Hepatocyte (in vitro differentiated cells): ENCODE data around the gene SPNS2. TPM values are rescaled to one million over a fixed set of nuclear protein-coding genes. Genes with fewer than 3 reads are reported as not detected.
"Not testable (repeated sequence)": the region's sequence is repeated elsewhere in the genome, so short reads cannot be mapped to it uniquely, and the experiment has no call there.

ENCODE experiments used
- DNase-seq: peaks from one replicate; pipeline ENCODE4 v3.0.0-alpha.2; 2016; ENCODE audit warnings: low spot score
- H2AFZ ChIP-seq: fragments of 200-600 bp; sonication (generic); 2 replicates; pipeline ENCODE4 v1.6.0; 2016; ENCODE audit warnings: antibody characterized with exemption, mild to moderate bottlenecking
- H3K27ac ChIP-seq: fragments of 200-600 bp; sonication (generic); 2 replicates; pipeline ENCODE4 v1.5.1; 2016; ENCODE audit warnings: mild to moderate bottlenecking
- H3K27me3 ChIP-seq: fragments of 200-600 bp; sonication (generic); 2 replicates; pipeline ENCODE4 v1.6.1; 2016
- H3K36me3 ChIP-seq: fragments of 200-600 bp; sonication (generic); replicated peaks from 2 replicates; pipeline ENCODE4 v1.5.1; 2016; ENCODE audit warnings: low read depth; ENCODE audit not compliant: insufficient read depth
- H3K4me1 ChIP-seq: fragments of 200-600 bp; sonication (generic); 2 replicates; pipeline ENCODE4 v1.5.1; 2016; ENCODE audit warnings: mild to moderate bottlenecking, moderate library complexity; ENCODE audit not compliant: insufficient read depth
- H3K4me2 ChIP-seq: fragments of 200-600 bp; sonication (generic); 2 replicates; pipeline ENCODE4 v1.6.0; 2016
- H3K4me3 ChIP-seq: fragments of 200-600 bp; sonication (generic); 2 replicates; pipeline ENCODE4 v1.5.1; 2016; ENCODE audit warnings: mild to moderate bottlenecking
- H3K79me2 ChIP-seq: fragments of 200-600 bp; sonication (generic); 2 replicates; pipeline ENCODE4 v1.6.0; 2017; ENCODE audit warnings: mild to moderate bottlenecking
- H3K9me2 ChIP-seq: fragments of 200-600 bp; sonication (generic); replicated peaks from 2 replicates; pipeline ENCODE4 v1.6.0; 2017; ENCODE audit warnings: mild to moderate bottlenecking; ENCODE audit not compliant: insufficient read depth
- H3K9me3 ChIP-seq: fragments of 200-600 bp; sonication (generic); 2 replicates; pipeline ENCODE4 v1.5.1; 2016; ENCODE audit warnings: low read depth, mild to moderate bottlenecking
- H4K20me1 ChIP-seq: fragments of 200-600 bp; sonication (generic); 2 replicates; pipeline ENCODE4 v1.6.0; 2016; ENCODE audit warnings: mild to moderate bottlenecking; ENCODE audit not compliant: insufficient read depth, poor library complexity, severe bottlenecking
- CTCF ChIP-seq: fragments of 200-600 bp; sonication (generic); IDR thresholded peaks from 2 replicates; pipeline ENCODE4 v1.5.1; 2016; ENCODE audit warnings: antibody characterized with exemption, mild to moderate bottlenecking; ENCODE audit not compliant: poor library complexity
- EZH2 ChIP-seq: fragments of 200-600 bp; sonication (generic); IDR thresholded peaks from 2 replicates; pipeline ENCODE4 v1.6.1; 2016; ENCODE audit warnings: antibody characterized with exemption, mild to moderate bottlenecking, borderline replicate concordance
- EZH2phosphoT487 ChIP-seq: fragments of 200-600 bp; sonication (generic); IDR thresholded peaks from one replicate; pipeline ENCODE4 v1.6.1; 2018; ENCODE audit warnings: antibody characterized with exemption, mild to moderate bottlenecking, low read depth, moderate library complexity; ENCODE audit not compliant: unreplicated experiment, severe bottlenecking
- WGBS: methylation state at CpG from one replicate; pipeline ENCODE4 v1.1.6; 2016; ENCODE audit warnings: low lambda C conversion rate; ENCODE audit errors: missing lambda C conversion rate; 5-methylcytosine and 5-hydroxymethylcytosine counted together
- polyA plus RNA-seq: library from polyadenylated mRNA; unstranded; fragments of >200 nt; fragmentation: Nextera tagmentation; extraction: Ambion mirVana; gene quantifications from 2 replicates; pipeline ENCODE4 v1.2.1, GENCODE V29; 2016
- total RNA-seq: library from RNA; depleted of rRNA; stranded (reverse); fragments of >200 nt; gene quantifications from 2 replicates; pipeline ENCODE4 v1.2.3, GENCODE V29; 2014

Gene SPNS2
- total and polyA plus RNA-seq, 2 experiments from 2014 or later = 5.6 to 10.3 TPM

- H3K4me1 ChIP-seq = peaks cover 23% of the 10 kb centered on the region
- no peaks in the 10 kb centered on the region for H4K20me1 ChIP-seq
- H3K4me3 ChIP-seq = no peak overlapping the region
- TF ChIP-seq EZH2phosphoT487 = no peak
- TF ChIP-seq EZH2 = no peak
- no peak for TF ChIP-seq CTCF
- H3K27ac ChIP-seq = peak overlapping the region; percentile 86
- H3K36me3 ChIP-seq = no peaks in the 10 kb centered on the region
- DNase-seq = no peak
- no peaks in the 10 kb centered on the region for H3K9me2 ChIP-seq
- H3K27me3 ChIP-seq = no peaks in the 10 kb centered on the region
- peak overlapping the region; percentile 57 for H3K4me2 ChIP-seq
- 69% methylated on average over 6 of the region's 6 CpGs for WGBS
- H2AFZ ChIP-seq = no peak overlapping the region
- H3K79me2 ChIP-seq = no peaks in the 10 kb centered on the region
- H3K9me3 ChIP-seq = no peaks in the 10 kb centered on the region
Observed at GRCh38 chr17:4576161-4576558, 77.5 kb downstream of the SPNS2 start.

- peak overlapping the region; percentile 86 for H3K27ac ChIP-seq
- peak overlapping the region; percentile 26 for H2AFZ ChIP-seq
- no peaks in the 10 kb centered on the region for H3K79me2 ChIP-seq
- no peaks in the 10 kb centered on the region for H4K20me1 ChIP-seq
- H3K9me3 ChIP-seq = no peaks in the 10 kb centered on the region
- peak; percentile 85 for DNase-seq
- H3K36me3 ChIP-seq = no peaks in the 10 kb centered on the region
- H3K27me3 ChIP-seq = no peaks in the 10 kb centered on the region
- H3K9me2 ChIP-seq = no peaks in the 10 kb centered on the region
- H3K4me2 ChIP-seq = peak overlapping the region; percentile 57
- no peak overlapping the region for H3K4me3 ChIP-seq
- TF ChIP-seq CTCF (no peak), EZH2 (no peak), EZH2phosphoT487 (no peak)
- H3K4me1 ChIP-seq = peaks cover 23% of the 10 kb centered on the region
- WGBS = 31% methylated on average over 10 of the region's 18 CpGs
Observed at GRCh38 chr17:4576729-4577322, 78.1 kb downstream of the SPNS2 start.

- peak overlapping the region; percentile 26 for H2AFZ ChIP-seq
Observed at GRCh38 chr17:4577386-4577993, 78.8 kb downstream of the SPNS2 start.

GRCh38 chr17:4578349-4578748, 79.7 kb downstream of the SPNS2 start:
- not testable (repeated sequence) for DNase-seq, H3K27me3 ChIP-seq, H3K36me3 ChIP-seq, H3K9me3 ChIP-seq, H3K27ac ChIP-seq, H3K4me3 ChIP-seq, H3K9me2 ChIP-seq, H3K79me2 ChIP-seq, H3K4me2 ChIP-seq, H4K20me1 ChIP-seq, H2AFZ ChIP-seq
- 100% methylated on average over 7 of the region's 24 CpGs for WGBS
- H3K4me1 ChIP-seq = peaks cover 32% of the 10 kb centered on the region

More at GRCh38 chr17:4577386-4577993, 78.8 kb downstream of the SPNS2 start:
- H3K4me2 ChIP-seq = peak overlapping the region; percentile 44
- H3K27me3 ChIP-seq = no peaks in the 10 kb centered on the region
- no peaks in the 10 kb centered on the region for H3K79me2 ChIP-seq
- no peaks in the 10 kb centered on the region for H3K9me3 ChIP-seq
- peaks cover 24% of the 10 kb centered on the region for H3K4me1 ChIP-seq
- no peak for TF ChIP-seq EZH2phosphoT487
- no peak for TF ChIP-seq EZH2
- no peak for TF ChIP-seq CTCF
- H3K9me2 ChIP-seq = no peaks in the 10 kb centered on the region
- no peak for DNase-seq
- H4K20me1 ChIP-seq = no peaks in the 10 kb centered on the region
- WGBS = 67% methylated on average over 8 of the region's 8 CpGs
- H3K4me3 ChIP-seq = no peak overlapping the region
- peak overlapping the region; percentile 86 for H3K27ac ChIP-seq
- no peaks in the 10 kb centered on the region for H3K36me3 ChIP-seq
